Measurements from ENCODE around the gene MAP3K21.

MAP3K21 gene

DNA sequence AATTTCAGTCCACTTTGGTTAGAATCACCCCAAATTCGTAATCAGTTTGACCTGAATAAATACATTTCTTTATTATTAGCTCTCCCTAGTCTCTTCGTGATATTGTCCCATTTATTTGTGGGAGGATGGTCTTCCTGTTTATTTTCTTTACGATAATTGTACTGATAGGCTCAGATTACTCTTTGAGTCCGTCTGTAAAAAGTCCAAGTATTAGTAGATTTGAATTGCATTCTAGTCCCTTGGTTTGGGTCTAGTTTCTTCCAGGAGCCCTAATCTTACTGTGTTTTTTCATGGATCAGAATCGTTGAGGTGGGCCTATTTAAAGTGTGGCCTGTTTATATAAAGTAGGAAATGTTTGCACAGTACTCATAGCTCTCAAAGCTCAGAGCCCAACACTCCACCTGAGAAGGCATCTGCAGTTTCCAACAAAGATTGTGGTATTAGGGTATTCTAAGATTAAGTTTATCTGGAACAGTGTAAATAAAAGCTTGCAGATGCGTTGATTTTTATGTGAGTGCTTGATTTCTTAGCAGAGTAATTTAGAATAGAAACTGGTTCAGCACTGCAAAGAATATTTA, 33.1 kb downstream of the MAP3K21 start:
- no peak for ATAC-seq

- ATAC-seq: no peak
Measured at GRCh38 chr1:233361876-233362275, 34.4 kb downstream of the MAP3K21 start.

DNA sequence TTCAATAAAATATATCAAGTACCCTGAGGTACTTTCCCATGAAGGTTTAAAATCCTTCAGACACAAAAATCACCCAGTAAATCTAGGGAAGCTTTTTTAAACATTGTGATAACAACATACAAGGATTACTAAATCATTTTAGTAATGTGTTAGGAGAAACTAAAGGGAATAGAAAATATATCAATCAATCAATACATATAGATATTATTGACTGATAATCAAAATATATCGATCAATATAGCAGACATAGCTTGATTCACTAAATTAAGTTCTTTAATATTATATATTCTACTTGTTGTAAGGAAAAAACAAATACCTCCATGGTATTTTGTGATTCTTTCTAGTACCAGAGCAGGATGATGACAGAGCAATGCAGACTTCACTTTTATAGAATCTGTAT, 35.2 kb downstream of the MAP3K21 start:
- no peak for ATAC-seq

GRCh38 chr1:233364026-233364425, 36.5 kb downstream of the MAP3K21 start:
- ATAC-seq: no peak

GRCh38 chr1:233364695-233365539, 37.4 kb downstream of the MAP3K21 start:
- ATAC-seq: no peak

DNA sequence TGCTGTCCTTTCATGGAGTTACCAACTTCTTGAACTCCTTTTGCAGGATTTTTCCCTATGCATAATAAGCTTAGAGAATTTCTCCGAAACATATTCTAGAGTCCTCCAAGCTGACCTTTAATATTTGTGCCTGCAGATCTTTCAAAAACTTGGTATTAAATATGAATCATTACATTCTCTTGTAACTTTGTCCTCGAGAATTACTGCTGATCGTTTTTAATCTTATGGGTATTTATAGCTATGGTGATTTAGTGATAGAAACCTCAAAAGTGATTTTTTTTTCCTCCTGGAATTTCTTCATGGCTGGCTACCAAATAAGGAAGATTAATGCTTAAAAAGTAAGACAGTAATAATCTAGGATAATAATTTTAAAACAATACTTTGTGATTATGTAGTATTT, 39.1 kb downstream of the MAP3K21 start:
- ATAC-seq: no peak

DNA sequence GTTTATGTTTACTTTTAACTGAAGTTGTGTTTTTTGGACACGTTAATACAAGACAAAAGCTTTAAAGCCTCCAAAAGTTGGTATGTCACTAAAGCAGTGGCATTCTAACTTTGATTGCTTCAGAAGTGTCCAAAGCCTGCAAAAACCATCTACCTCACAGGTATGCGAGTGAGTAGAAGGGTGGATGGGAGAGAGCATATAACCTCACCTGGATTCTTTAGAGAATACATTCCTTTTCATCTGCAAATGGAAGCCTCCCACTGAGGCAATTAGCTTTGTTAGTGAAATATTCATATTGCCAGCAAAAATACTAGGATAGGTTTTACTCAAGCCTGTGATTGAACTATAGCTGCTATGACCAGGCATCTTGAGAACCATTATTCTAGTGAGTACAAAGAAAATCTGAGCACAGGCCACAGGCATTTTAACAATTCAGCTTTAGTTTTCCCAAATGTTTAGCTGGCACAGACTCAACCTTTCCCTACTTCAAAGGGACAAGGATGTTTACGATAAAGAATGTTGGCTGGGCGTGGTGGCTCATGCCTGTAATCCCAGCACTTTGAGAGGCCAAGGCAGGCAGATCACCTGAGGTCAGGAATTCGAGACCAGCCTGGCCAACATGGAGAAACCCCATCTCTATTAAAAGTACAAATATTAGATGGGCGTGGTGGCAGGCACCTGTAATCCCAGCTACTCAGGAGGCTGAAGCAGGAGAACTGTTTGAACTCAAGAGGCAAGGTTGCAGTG, 39.7 kb downstream of the MAP3K21 start:
- no peak for ATAC-seq

GRCh38 chr1:233368106-233368788, 40.7 kb downstream of the MAP3K21 start:
- no peak for ATAC-seq

DNA sequence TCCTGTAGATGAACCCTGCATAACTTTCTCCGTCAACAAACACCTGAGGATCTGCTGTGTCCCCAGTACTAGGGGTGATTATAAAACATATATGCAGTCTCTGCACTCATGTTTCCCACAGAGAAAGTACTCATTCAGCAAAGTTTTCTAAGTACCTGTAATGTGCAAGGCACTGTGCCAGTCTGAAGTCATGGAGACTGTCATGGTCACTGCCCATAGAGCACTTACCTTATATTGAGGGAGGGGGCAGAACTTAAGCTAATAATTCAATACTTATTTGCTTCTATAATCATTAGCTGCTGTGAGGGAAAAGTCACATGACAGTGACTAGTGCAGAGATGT, 41.2 kb downstream of the MAP3K21 start:
- no peak for ATAC-seq

DNA sequence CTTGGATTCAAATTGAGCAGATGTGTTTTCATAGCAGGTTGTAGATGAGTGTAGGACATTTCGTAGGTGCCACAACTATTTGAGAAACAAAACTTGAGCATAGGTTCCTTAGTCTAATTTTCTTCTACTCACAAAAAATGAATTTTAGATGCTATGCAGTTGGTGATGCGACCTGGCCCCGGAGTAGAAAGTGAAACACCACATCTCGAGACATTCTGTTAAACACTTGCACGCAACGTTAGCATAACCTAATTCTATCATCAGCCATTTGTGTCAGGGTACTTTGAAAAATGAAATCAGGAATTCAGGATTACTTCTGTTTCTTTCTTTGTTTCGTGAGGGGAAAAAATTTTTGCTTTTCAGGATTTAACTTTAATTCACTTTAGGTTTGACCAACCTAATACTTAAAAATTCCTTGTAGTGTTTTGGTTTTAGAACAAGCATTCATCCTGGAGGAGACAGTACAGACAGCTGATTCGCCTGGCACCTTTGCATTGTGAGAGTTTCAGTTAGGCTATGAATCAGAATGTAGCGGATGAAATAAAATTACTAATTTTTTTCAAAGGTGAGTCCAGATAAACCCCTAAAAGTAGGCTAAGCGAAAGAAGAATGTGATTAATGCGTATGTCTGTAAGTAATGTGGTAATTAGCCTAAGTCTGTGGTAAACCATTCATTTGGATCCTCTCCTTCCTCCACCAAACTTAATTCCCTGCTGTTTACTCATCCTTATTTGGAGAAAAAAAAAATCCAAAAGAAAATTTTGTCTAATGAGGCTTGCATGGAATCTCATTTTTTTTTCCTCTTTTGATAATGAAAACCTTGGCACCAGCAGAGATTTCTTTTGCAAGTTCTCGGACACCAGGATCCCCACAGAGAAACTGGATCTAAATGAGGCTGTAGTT, 44.9 kb downstream of the MAP3K21 start:
- no peak for ATAC-seq

DNA sequence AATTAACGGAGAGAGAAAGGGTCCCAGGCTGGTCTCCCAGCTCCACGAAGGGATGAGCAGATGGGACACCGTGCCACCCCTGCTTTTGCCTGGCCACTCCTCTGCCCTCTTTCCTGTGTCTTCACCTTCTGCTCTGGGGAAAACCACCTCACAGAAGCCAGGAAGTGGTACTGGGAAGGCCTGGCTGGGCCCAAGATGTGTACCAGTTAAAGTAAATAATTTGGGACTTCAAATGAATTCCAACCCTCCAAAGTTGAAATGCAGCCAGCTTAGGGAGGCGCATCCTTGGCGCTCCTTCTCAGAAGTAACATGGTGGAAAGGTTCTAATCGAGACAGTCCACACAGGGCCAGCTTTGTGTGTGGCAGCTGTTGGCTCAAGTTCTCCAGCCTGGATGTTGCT, 45.7 kb downstream of the MAP3K21 start:
- no peak for ATAC-seq

- ATAC-seq: no peak
Measured at GRCh38 chr1:233375653-233376052, 48.1 kb downstream of the MAP3K21 start.

DNA sequence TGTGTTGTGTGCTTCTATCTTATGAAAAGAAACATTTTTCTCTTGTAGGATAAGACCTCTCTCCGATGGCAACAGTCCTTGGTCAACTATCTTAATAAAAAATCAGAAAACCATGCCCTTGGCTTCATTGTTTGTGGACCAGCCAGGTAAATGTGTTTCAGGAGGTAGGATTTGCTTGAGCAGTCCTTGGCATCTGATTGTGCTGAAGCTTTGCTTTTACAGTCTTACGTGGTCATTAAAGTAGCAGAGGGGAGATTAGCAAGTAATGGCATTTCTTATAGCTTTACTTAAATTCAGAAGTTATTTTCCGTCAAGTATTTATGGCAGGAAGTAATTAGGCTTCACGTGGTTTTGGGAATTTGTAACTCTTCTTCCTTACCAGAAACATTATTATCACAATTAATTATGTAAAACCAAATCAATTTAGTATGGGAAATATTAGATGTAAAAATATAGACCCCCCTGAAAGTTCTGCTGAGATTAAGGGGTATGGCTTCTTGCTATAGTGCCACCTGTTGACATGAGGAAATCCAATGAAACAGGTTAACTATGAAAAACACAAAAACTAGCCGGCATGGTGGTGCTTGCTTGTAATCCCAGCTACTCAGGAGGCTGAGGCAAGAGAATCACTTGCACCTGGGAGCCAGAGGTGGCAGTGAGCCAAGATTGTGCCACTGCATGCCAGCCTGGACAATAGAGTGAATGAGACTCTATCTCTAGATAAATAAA, 49.0 kb downstream of the MAP3K21 start:
- ATAC-seq: no peak

GRCh38 chr1:233379869-233380438, 52.4 kb downstream of the MAP3K21 start:
- ATAC-seq: peak in 1 of 2 donors; percentile 17

GRCh38 chr1:233381806-233382205, 54.3 kb downstream of the MAP3K21 start:
- no peak for ATAC-seq

DNA sequence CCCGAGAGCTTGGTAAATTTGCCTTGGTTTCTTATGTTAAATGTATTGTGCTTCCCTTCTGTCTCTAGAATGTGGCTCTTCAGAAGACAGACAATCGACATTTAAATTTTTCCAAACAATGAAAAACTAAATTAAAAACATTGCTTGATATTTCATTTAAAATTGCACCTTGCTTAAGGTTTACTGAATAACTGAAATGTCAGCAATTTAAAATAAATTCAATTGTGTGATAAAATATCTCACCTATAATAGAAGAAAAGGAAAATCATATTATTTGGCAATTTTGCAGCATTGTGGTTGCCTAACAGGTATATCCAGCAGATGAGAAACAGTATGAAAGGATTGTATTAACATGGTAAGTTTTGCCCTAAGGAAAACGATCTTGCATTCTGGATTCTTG, 56.5 kb downstream of the MAP3K21 start:
- no peak for ATAC-seq

- ATAC-seq: no peak
Measured at GRCh38 chr1:233386336-233386735, 58.8 kb downstream of the MAP3K21 start.

- ATAC-seq: no peak
Measured at GRCh38 chr1:233387585-233387984, 60.1 kb downstream of the MAP3K21 start.

DNA sequence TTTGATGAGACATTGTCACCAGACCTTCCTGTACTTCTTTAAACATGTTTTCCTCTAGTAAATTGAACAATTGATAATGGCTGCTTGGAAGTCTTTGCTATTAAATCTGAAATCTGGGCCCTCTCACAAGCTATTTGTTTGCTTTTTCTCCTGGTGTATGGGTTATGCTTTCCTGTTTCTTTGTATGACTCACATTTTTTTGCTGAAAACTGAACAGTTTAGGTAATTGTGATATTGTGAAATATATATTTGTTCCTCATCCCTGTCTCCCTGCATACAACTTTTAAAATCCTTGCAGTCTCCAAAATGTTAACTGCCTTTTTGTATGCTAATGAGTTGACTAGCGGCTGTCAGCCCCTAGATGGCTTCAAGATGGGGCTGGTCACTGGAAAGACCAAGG, 61.6 kb downstream of the MAP3K21 start:
- no peak for ATAC-seq

DNA sequence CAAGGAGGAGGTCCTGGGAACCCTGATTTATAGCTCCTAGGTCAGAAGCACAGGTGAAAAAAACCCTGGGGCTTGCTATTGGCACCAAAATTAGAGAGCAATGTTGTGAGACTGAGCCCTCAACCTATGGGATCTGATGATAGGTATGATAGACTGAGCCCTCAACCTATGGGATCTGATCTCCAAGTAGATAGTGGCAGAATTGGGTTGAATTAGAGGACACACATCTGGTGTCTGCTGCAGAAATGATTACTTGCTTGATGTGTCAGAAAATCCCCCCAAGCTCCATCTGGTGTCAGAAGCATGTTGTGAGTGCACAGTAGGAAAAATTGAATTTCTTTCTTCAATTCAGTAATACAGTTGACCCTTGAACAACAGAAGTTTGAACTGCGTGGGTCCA, 62.4 kb downstream of the MAP3K21 start:
- no peak for ATAC-seq
